Measurements from ENCODE around the gene COL1A2.

GRCh38 chr7:94446308-94446707 lies 51.6 kb downstream of the COL1A2 start:
- TF ChIP-seq CTCF (conservative IDR thresholded peaks at IDR 0.05; ENCODE audit: low read depth, low read length) (no peak), POLR2A (IDR thresholded peaks at IDR 0.05; ENCODE audit: low read depth, low read length) (no peak), CHD1 (IDR thresholded peaks at IDR 0.05; ENCODE audit: low read depth, low read length) (no peak)
